HG03135 (cell line): Measurements from ENCODE around the gene AEN.

Experiments
- ATAC-seq: cut with Tn5 transposase; IDR thresholded peaks from one replicate; pipeline ENCODE4 v1.9.1; 2021; ENCODE audit warnings: mild to moderate bottlenecking, moderate library complexity; ENCODE audit not compliant: unreplicated experiment

The AEN gene

GRCh38 chr15:88620995-88621772 lies at the start of gene AEN:
TSS of gene AEN (plus strand) at chr15:88621340. CDS start at chr15:88626210, 4,870 bp downstream.
- peak; percentile 96 for ATAC-seq

GRCh38 chr15:88571852-88572259 lies 49.3 kb upstream of the AEN start:
- no peak for ATAC-seq

GRCh38 chr15:88574077-88574476 lies 47.1 kb upstream of the AEN start:
- no peak for ATAC-seq

- no peak for ATAC-seq
These were observed 46.5 kb upstream of the AEN start for GRCh38 chr15:88574655-88575054.

- no peak for ATAC-seq
These were observed 41.8 kb upstream of the AEN start for GRCh38 chr15:88579322-88579721.

- ATAC-seq, result no peak
These were observed 40.6 kb upstream of the AEN start for GRCh38 chr15:88580532-88580931.

GRCh38 chr15:88586401-88587162 lies 34.6 kb upstream of the AEN start:
- no peak for ATAC-seq

- no peak for ATAC-seq
These were observed 30.4 kb upstream of the AEN start for GRCh38 chr15:88590759-88591158.

- no peak for ATAC-seq
These were observed 29.8 kb upstream of the AEN start for GRCh38 chr15:88591384-88591783.

- no peak for ATAC-seq
These were observed 17.3 kb upstream of the AEN start for GRCh38 chr15:88603885-88604284.

GRCh38 chr15:88604381-88605188 lies 16.6 kb upstream of the AEN start:
- ATAC-seq, result no peak

- no peak for ATAC-seq
These were observed 15.7 kb upstream of the AEN start for GRCh38 chr15:88605189-88606069.

GRCh38 chr15:88606070-88606794 lies 14.9 kb upstream of the AEN start:
- ATAC-seq, result no peak

GRCh38 chr15:88607951-88608350 lies 13.2 kb upstream of the AEN start:
- no peak for ATAC-seq

GRCh38 chr15:88608607-88609181 lies 12.4 kb upstream of the AEN start:
- ATAC-seq, result no peak

- ATAC-seq, result no peak
These were observed 11.6 kb upstream of the AEN start for GRCh38 chr15:88609344-88610090.

- no peak for ATAC-seq
These were observed 10.4 kb upstream of the AEN start for GRCh38 chr15:88610701-88611231.

- no peak for ATAC-seq
These were observed 8.8 kb upstream of the AEN start for GRCh38 chr15:88612186-88612796.
